Measurements from ENCODE around the gene HOXA10.

The HOXA10 gene

DNA sequence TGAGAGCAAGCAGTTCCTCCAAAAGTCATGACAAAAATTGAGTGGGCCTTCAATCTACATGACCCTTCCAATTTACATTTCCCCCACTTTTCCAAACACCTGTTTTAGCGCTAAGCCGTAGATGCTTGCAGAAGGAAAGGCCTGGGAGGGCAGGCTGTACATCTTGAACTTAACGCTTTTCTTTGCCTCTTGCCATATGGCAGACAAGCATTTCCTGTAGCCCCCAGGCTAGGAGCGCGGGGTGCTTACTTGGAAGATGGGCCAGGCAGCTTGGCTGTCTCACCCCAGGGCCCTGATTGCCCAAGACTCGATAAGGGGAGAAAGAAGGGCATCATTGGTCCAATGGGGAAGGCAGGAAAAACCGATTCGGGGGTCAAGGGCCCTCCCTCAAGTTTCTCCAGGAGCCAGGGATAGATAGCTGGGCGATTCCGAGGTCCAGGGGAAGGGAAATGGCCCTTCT lies 1.8 kb downstream of the HOXA10 start:
- Histone ChIP-seq H3K4me1 (no peaks in the 10 kb centered on the region), H3K9ac (no peak overlapping the region), H3K9me3 (ENCODE audit: control insufficient read depth, low read length) (no peaks in the 10 kb centered on the region), H3K4me2 (ENCODE audit: low read length) (no peak overlapping the region), H2AFZ (no peak overlapping the region), H3K27me3 (ENCODE audit: control insufficient read depth, insufficient read depth, low read length) (peaks cover 47% of the 10 kb centered on the region), H3K4me3 (ENCODE audit: low read depth, low read length) (no peak overlapping the region), H3K27ac (no peak overlapping the region), H3K36me3 (ENCODE audit: control insufficient read depth, insufficient read depth, low read length) (no peaks in the 10 kb centered on the region), H3K79me2 (no peaks in the 10 kb centered on the region)
- TF ChIP-seq, protein P1, sequence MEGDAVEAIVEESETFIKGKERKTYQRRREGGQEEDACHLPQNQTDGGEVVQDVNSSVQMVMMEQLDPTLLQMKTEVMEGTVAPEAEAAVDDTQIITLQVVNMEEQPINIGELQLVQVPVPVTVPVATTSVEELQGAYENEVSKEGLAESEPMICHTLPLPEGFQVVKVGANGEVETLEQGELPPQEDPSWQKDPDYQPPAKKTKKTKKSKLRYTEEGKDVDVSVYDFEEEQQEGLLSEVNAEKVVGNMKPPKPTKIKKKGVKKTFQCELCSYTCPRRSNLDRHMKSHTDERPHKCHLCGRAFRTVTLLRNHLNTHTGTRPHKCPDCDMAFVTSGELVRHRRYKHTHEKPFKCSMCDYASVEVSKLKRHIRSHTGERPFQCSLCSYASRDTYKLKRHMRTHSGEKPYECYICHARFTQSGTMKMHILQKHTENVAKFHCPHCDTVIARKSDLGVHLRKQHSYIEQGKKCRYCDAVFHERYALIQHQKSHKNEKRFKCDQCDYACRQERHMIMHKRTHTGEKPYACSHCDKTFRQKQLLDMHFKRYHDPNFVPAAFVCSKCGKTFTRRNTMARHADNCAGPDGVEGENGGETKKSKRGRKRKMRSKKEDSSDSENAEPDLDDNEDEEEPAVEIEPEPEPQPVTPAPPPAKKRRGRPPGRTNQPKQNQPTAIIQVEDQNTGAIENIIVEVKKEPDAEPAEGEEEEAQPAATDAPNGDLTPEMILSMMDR (IDR thresholded peaks at IDR 0.05) = no peak

DNA sequence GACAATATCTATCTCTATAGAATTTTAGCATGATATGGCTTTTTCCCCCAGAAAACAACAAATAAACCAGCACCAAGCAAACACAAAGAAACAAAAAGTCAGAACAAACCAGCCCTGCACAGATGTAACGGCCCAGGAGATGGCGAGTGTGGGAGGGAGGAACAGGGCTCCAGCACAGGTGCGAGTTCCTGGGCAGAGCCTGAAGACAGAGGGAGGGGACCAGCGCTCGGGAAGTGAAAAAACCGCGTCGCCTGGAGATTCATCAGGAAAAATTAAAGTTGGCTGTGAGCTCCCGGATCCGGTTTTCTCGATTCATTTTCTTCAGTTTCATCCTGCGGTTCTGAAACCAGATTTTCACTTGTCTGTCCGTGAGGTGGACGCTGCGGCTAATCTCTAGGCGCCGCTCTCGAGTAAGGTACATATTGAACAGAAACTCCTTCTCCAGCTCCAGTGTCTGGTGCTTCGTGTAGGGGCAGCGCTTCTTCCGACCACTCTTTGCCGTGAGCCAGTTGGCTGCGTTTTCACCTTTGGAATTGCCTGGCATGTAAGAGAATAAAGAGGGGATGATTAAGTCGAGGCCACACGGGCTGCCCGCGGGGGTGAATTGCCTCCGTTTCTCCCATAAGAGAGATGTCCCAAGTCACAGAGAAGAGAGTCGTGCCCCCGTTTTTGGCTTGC lies 2.3 kb downstream of the HOXA10 start:
- H3K27me3 ChIP-seq (ENCODE audit: control insufficient read depth, insufficient read depth, low read length) = peaks cover 45% of the 10 kb centered on the region
- no peak overlapping the region for H3K4me3 ChIP-seq (ENCODE audit: low read depth, low read length)
- no peak overlapping the region for H3K4me2 ChIP-seq (ENCODE audit: low read length)
- TF ChIP-seq, protein P1 (IDR thresholded peaks at IDR 0.05) = no peak
- no peaks in the 10 kb centered on the region for H3K4me1 ChIP-seq
- H3K36me3 ChIP-seq (ENCODE audit: control insufficient read depth, insufficient read depth, low read length) = no peaks in the 10 kb centered on the region
- H2AFZ ChIP-seq = no peak overlapping the region
- H3K27ac ChIP-seq = no peak overlapping the region
- no peaks in the 10 kb centered on the region for H3K9me3 ChIP-seq (ENCODE audit: control insufficient read depth, low read length)
- H3K79me2 ChIP-seq = no peaks in the 10 kb centered on the region
- no peak overlapping the region for H3K9ac ChIP-seq

- Histone ChIP-seq H3K4me3 (ENCODE audit: low read depth, low read length) (no peak overlapping the region), H3K9ac (no peak overlapping the region), H3K27ac (no peak overlapping the region), H3K27me3 (ENCODE audit: control insufficient read depth, insufficient read depth, low read length) (peaks cover 49% of the 10 kb centered on the region), H3K4me2 (ENCODE audit: low read length) (no peak overlapping the region), H2AFZ (no peak overlapping the region), H3K4me1 (no peaks in the 10 kb centered on the region), H3K36me3 (ENCODE audit: control insufficient read depth, insufficient read depth, low read length) (no peaks in the 10 kb centered on the region), H3K9me3 (ENCODE audit: control insufficient read depth, low read length) (no peaks in the 10 kb centered on the region), H3K79me2 (no peaks in the 10 kb centered on the region)
- TF ChIP-seq, protein P1 (IDR thresholded peaks at IDR 0.05) = no peak
These were observed 2.8 kb downstream of the HOXA10 start for GRCh38 chr7:27171325-27171636.

- no peaks in the 10 kb centered on the region for H3K4me1 ChIP-seq
- H3K79me2 ChIP-seq = no peaks in the 10 kb centered on the region
- no peak overlapping the region for H3K9ac ChIP-seq
- H2AFZ ChIP-seq = no peak overlapping the region
- no peaks in the 10 kb centered on the region for H3K36me3 ChIP-seq (ENCODE audit: control insufficient read depth, insufficient read depth, low read length)
- peaks cover 55% of the 10 kb centered on the region for H3K27me3 ChIP-seq (ENCODE audit: control insufficient read depth, insufficient read depth, low read length)
- H3K9me3 ChIP-seq (ENCODE audit: control insufficient read depth, low read length) = no peaks in the 10 kb centered on the region
- H3K4me3 ChIP-seq (ENCODE audit: low read depth, low read length) = no peak overlapping the region
- no peak overlapping the region for H3K4me2 ChIP-seq (ENCODE audit: low read length)
- TF ChIP-seq, protein P1 (IDR thresholded peaks at IDR 0.05) = no peak
- no peak overlapping the region for H3K27ac ChIP-seq
These were observed 3.4 kb downstream of the HOXA10 start for GRCh38 chr7:27170426-27171324.

All from parathyroid adenoma (tissue), 2 donors.